ENCODE results near the gene NME3. TPM values are rescaled to one million over a fixed set of nuclear protein-coding genes. Genes with fewer than 3 reads are reported as not detected.
A peak's percentile ranks its signal among the peaks of the same experiment; 100 is the strongest.

The NME3 gene
- 32.4 and 54.5 TPM in 2 replicates for total RNA-seq

DNA sequence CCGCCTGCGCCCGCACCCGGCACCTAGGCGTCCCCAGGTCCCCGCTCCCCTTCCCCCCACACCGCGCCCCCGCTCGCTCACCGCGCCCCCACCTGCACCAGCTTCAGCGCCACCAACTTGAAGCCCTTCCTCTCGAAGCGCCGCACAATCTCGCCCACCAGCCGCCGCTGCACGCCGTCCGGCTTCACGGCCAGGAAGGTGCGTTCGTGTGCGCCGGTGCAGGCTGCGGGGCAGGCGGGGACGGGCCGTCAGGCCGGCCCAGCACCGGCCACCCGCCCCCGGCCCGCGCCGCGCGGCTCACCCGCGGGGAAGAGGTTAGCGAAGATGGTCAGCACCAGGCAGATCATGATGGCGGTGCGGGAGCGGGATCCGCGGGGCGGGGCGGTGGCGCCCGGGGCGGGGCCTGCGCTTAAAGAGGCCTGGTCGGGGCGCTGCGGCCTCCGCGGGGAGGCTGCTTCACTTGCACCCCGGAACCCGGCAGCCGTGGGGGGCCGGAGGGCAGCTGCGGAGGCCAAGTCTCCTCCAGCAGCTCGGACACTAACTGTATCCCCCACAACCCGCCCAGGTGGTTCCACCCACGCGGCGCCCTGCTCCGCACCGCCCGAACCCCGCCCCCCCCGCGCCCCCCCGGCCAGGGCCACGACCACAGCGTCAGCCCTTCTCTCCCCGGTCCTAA lies at the start of gene NME3:
Gene NME3 (minus strand): TSS at position 356 of the 676 bp plus-strand sequence. CDS start 9 bp downstream, at position 347.

DNA sequence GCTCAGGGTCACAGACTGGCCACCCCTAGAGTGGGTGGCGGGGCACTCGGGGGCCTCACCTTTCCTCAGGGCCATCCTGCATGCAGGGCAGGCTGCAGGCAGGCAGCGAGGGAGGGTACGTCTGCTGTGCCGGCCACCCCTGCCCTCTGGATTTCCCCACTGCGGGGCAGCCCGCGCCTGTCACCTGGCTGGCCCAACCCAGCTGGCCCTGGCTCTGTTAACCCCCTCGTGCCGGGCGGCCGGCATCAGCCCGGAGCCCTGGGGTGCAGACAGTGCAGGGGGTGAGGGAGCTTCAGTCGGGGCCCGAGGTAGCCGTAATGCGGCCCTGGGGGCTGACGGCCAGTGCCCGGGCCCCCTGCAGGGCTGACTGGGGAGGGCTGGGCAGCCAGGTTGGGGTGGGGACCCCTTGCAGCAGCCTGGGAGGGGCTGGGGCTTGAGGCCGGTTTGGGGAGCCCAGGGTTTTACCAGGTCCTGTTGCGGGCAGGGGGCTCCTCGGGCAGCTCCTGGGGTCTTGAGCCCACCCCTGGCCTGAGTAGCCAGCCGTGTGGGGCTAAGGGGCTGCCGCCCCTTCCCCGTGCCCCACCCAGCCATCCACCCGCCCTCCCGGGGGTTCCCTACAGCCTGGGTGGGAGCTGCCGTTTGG lies 22.4 kb upstream of the NME3 start, which contains the start of gene IGFALS:
Gene IGFALS (minus strand): TSS at position 128 of the 643 bp plus-strand sequence. CDS start 53 bp downstream, at position 75.

DNA sequence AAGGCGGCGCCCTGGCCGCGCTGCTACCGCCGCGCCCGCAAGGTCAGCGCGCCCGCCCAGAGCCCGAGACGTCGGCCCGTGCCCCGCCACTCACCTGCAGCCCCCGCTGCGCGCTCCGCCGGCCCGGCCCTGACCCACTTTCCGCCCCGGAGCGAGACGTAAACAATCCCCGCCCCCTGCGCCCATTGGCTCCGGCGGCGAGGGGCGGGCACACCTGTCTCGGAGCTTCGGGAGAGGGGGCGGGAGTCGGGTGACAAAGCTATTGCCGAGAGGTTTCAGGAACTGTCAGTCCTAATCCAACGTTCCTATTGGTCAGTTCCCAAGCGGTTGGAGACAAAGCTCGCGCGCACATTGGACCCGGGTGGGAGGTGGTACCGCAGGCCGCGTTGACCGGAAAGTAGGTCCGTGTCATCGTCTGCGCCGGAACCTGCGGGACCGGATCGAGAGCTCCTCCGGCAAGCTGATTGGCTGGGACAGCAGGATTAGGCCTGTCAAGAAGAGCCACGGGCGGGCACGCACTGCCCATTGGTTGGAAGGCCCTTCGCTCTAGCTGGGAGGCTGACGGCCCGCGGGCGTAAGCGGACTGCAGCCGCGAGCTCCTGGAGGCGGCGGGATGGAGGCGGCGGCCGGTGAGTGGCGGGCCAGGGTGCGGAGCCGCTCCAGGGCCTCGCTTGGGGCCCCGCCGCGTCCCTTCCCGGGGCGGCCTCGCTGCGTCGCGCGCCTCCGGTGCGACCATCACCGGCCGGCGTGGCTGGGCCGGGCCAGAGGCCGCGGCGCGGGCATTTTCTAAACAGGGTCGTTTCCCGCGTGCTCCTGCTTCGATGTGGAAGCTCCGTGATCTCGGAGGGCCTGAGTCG lies 11.3 kb upstream of the NME3 start, which contains the start of the genes NUBP2 and SPSB3:
Gene NUBP2 (plus strand): TSS at position 553 of the 857 bp plus-strand sequence. CDS start 61 bp downstream, at position 614.
Gene SPSB3 (minus strand): TSS at position 164 of the 857 bp plus-strand sequence. CDS start 1,088 bp downstream, outside the sequence.

DNA sequence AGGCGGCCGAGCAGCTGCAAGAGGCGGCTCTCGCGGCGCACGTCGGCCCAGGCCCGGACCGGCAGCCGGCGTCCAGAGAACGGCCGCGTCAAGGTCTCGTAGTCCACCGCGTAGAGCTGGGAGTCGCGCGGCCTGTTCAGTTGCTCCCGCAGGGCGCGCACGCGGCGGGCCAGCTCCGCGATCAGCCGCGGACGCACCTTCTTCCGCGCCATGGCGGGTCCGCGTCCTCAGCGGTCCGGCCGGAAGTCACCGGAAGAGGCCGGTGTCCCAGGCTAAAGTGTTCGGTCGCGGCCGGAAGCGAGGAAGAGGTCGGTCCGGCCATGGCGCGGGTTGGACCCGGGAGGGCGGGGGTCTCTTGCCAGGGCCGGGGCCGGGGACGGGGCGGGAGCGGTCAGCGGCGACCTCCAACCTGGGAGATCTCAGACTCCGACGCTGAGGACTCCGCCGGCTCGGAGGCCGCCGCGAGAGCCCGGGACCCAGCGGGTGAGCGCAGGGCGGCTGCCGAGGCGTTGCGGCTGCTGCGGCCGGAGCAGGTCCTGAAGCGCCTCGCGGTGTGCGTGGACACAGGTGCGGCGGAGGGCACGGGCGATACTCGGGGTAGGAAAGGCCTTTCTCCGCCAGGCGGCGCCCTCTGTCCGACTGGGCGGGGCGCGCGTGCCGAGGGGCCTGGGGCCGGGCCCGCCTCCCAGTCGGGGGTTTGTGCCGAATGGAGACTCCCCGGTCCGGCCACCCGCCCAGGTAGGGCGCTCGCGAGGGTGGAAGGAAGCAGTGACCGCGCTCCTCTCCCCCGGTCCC lies 1.8 kb upstream of the NME3 start, which contains the start of gene MRPS34:
Gene MRPS34 (minus strand): TSS at position 227 of the 795 bp plus-strand sequence. CDS start 15 bp downstream, at position 212.

DNA sequence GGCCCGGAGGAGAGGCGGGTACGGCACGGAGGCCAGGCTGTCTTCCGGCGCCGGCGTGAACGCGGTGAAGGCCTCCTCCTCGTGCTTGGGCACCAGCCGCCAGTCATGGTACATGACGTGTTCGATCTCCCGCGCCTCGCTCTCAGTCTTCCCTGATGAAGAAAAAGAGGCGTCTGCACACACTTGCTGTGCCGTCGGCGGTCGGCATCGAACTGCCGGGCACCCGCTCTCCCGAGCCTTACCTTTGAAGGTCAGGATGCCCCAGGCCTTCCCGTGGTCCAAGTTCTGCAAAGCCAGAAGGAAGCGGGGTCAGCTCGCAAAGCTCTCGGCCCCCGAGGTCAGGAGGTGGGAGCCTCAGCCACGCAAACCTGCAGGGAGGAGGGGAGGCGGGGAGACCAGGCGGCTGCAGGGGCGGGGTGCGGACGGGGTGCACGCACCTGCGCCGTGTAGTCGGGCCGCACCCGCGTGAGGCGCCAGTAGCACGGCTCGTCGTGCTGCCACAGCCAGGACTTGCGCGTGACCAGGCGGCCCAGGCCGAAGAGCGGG lies 1.1 kb upstream of the NME3 start, which contains the start of gene EME2:
Gene EME2 (plus strand): TSS at position 449 of the 546 bp plus-strand sequence. CDS start 418 bp downstream, outside the sequence.

Small RNA genes lying within 50 kb of the gene (small RNA-seq; reads per million reads assigned to genes)
- gene MIR3177 = 0.69 reads per million, percentile 44 among the genes with 10 or more reads in this experiment

Other genes with a start within 250 kb of the NME3 start
- gene TMEM204, start 237.9 kb downstream of the NME3 start, total RNA-seq = 39.1 and 47.4 TPM in 2 replicates
- 19.9 and 22.2 TPM in 2 replicates for gene IFT140, start 159.5 kb downstream of the NME3 start, total RNA-seq
- gene CRAMP1, start 159.2 kb downstream of the NME3 start, total RNA-seq = 19.9 and 20.0 TPM in 2 replicates
- gene JPT2, start 93.3 kb downstream of the NME3 start, total RNA-seq = 94.1 and 98.6 TPM in 2 replicates
- gene MAPK8IP3, start 65.3 kb downstream of the NME3 start, total RNA-seq = 52.2 and 62.4 TPM in 2 replicates
- gene EME2, start 1.3 kb upstream of the NME3 start, total RNA-seq = 10.6 and 14.0 TPM in 2 replicates
- gene MRPS34, start 1.6 kb upstream of the NME3 start, total RNA-seq = 69.7 and 78.7 TPM in 2 replicates
- 38.2 and 48.7 TPM in 2 replicates for gene SPSB3, start 11.0 kb upstream of the NME3 start, total RNA-seq
- gene NUBP2, start 11.4 kb upstream of the NME3 start, total RNA-seq = 90.8 and 92.0 TPM in 2 replicates
- not detected in 2 replicates for gene IGFALS, start 22.2 kb upstream of the NME3 start, total RNA-seq
- gene HAGH, start 55.3 kb upstream of the NME3 start, total RNA-seq = 50.9 and 62.7 TPM in 2 replicates
- 76.4 and 86.2 TPM in 2 replicates for gene FAHD1, start 55.7 kb upstream of the NME3 start, total RNA-seq
- not detected in 2 replicates for gene MEIOB, start 100.6 kb upstream of the NME3 start, total RNA-seq
- gene HS3ST6, start 146.9 kb upstream of the NME3 start, total RNA-seq = not detected in 2 replicates
- gene MSRB1, start 171.7 kb upstream of the NME3 start, total RNA-seq = 20.5 and 21.6 TPM in 2 replicates
- not detected in 2 replicates for gene RPL3L, start 183.1 kb upstream of the NME3 start, total RNA-seq
- gene NDUFB10, start 188.0 kb upstream of the NME3 start, total RNA-seq = 118 and 137 TPM in 2 replicates
- 2,303 and 3,069 TPM in 2 replicates for gene RPS2, start 193.3 kb upstream of the NME3 start, total RNA-seq
- gene RNF151, start 195.3 kb upstream of the NME3 start, total RNA-seq = not detected in 2 replicates
- 45.9 and 54.2 TPM in 2 replicates for gene TBL3, start 200.5 kb upstream of the NME3 start, total RNA-seq
- gene NOXO1, start 209.9 kb upstream of the NME3 start, total RNA-seq = 0.33 TPM in 1 of 2 replicates, not detected in the other
- 11.9 and 15.7 TPM in 2 replicates for gene GFER, start 212.7 kb upstream of the NME3 start, total RNA-seq
- gene SYNGR3, start 218.4 kb upstream of the NME3 start, total RNA-seq = 1.9 and 6.9 TPM in 2 replicates
- 29.7 and 33.1 TPM in 2 replicates for gene ZNF598, start 238.3 kb upstream of the NME3 start, total RNA-seq
- gene NPW, start 248.2 kb upstream of the NME3 start, total RNA-seq = 0.98 and 1.1 TPM in 2 replicates

Measured in vein endothelial cell (primary cell).